T47D (cell line): ENCODE data around the gene DIP2C.

Source experiments
- DNase-seq, 2 experiments: peaks; one replicate each; pipeline versions ENCODE4 v3.0.0 to v3.0.0-alpha.2; 2011 to 2012; ENCODE audit warnings: low read depth in 1 of 2, low spot score in 1 of 2
- JUND ChIP-seq: IDR thresholded peaks from 2 replicates; pipeline ENCODE4 v1.6.1; 2012; ENCODE audit warnings: low read depth
- in situ Hi-C: cut with HindIII; loops from 2 replicates; pipeline ENCODE4 v1.10.0; 2016; ENCODE audit warnings: low sequenced_read_pairs, low pct_unique_long_range_greater_than_20kb

The DIP2C gene

DNA sequence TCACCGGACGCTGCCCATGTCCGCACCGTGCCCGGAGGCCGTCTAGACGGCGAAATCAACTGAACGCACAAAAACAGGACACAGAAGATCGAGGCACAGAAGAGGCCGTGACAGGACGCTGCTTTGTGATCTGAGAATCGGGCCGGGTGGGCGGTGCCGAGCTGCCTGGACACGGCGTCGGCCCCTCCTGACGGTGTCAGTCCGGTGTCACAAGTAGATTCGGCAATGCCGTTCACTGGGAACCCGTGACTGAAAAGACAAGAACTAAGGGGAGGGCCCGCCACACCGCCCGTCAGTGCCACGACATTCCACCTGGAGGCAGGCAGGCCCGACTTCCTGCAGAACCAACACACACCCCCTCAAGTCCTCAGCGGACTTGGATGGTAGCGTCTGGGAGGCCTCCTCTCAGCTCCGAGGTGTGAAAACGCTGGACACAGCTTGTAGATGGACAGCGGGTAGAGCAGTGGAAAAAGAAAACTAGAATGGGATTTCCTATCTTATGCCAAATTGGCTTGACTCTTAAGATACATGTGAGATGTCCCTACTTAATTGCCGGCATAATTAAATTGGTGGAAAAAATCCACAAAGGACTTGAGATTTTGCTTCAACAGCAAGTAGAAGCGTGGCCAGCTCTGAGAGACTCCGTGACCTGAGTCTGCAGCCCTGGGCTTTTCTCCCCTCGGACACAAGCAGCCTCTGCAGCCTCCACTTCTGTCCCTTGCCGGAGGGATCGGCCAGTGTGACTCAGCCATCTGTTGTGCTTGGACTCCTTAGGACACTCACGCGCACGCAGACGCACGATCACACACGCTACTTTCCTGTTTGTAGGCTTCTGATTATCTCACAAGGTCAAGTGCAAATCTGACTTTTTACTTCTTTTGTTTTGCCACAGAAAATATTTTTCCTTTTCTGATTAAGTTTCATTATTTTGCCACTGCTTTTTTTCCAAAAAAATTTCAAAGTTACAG is 269.0 kb downstream of the DIP2C start:
- TF ChIP-seq JUND, result no peak
- in situ Hi-C loops, result no loop called here
- DNase-seq, result no peak

DNA sequence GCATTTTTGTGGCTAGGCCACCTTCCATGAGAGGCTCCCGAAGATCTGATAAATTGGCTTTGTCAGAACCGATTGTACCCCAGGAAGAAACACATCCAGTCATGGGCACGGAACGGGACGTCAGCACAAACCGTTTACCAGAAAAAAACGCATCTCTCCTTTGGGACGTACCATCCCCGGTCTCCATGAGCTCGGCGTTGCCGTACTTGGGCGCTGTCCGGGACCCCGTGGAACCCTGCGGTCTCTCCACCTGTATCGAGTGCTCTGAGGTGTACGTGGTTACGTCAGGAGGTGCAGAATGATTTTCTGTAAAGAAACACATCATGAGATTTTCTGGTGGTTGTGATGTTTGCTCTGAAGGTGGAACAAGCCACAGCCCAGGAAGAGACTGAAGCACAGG is 270.6 kb downstream of the DIP2C start:
- DNase-seq, result no peak
- in situ Hi-C loops, result no loop called here
- no peak for TF ChIP-seq JUND

DNA sequence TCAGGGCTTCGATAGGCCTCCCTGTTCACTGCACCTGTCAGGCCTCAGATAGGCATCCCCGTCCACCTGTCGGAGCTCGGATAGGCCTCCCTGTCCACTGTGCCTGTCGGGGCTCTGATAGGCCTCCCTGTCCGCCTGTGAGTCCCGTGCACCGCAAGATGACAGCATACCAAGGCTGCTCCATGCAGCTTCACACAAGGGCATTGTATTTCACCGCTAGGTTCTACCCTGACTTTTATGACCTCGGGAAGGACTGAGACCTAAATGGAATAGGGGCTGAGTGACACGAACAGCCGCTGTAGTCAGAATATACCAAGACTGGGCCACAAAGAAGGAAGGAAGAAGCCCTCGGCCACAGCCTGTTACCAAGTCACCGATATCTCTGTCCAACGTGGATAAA is 271.2 kb downstream of the DIP2C start:
- no peak for DNase-seq
- no peak for TF ChIP-seq JUND
- in situ Hi-C loops, result no loop called here

DNA sequence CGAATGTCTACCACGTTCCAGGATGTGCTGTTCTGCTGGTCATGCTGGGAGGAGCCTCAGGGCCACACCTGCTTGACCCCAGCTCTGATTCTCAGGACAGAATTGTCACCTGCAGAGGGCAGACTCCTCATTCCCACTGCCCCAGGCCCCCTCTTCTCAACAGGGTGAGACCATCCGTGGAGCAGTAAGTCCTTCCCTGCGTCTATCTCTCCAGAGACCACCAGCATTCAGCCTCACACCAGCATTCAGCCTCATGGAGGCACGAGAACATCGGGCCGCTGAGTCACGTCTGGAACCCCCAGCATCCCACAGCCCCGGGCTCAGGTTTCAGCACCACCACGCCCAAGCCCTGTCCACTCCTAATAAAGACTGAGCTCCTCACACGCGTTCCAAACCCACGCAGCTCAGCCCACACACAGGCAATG is 273.4 kb downstream of the DIP2C start:
- peak in 1 of 2 experiments; percentile 21 for DNase-seq
- in situ Hi-C loops, result no loop called here
- no peak for TF ChIP-seq JUND

DNA sequence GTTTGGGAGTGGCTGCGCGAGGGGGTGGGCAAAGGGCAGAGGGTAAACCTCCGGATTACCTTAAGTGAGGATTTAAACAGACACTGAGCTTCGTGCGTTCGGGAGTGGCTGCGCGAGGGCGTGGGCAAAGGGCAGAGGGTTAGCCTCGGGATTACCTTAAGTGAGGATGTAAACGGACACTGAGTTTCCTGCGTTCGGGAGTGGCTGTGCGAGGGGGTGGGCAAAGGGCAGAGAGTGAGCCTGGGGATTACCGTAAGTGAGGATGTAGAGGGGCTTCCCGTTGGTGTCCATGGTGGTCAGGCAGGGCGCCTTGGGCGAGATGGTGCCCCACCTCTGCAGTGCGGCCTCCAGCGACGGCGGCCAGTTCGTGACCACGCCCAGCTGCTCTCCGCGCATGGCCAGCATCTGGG is 275.8 kb downstream of the DIP2C start:
- no peak for TF ChIP-seq JUND
- in situ Hi-C loops, result no loop called here
- no peak for DNase-seq

DNA sequence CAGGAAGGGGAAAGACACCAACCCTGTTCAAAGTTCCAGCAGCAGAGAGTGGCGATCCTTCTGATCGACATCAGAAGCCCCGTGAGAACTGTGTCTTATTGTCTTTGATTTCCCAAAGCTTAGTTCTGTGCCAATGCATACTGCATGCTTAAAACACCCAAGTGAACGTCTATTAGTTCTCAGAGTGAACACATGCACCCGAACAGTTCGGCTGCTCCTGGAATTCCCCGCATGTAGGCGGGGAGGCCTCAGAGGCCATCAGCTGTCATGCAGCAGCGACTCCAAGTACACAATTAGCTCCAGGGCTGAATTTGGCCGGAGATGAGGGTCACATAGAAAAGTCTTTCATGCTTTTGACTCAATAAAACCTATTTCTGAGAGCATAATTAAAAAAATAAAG is 277.4 kb downstream of the DIP2C start:
- no peak for DNase-seq
- in situ Hi-C loops, result no loop called here
- TF ChIP-seq JUND, result no peak

DNA sequence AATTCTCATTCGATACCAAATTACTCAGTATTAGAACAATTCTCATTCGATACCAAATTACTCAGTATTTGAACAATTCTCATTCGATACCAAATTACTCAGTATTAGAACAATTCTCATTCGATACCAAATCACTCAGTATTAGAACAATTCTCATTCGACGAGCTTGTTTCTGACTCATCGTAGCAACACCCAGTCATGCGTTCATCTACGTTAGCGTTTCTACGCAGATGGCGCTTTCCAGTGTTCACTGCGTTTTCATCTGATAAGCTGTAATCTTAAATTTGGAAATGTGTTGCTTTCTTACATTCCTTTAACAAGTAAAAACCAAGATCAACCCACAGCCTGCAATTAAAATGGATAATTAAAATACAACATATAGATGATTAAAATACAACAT is 277.9 kb downstream of the DIP2C start:
- no peak for DNase-seq
- no peak for TF ChIP-seq JUND
- in situ Hi-C loops, result no loop called here

DNA sequence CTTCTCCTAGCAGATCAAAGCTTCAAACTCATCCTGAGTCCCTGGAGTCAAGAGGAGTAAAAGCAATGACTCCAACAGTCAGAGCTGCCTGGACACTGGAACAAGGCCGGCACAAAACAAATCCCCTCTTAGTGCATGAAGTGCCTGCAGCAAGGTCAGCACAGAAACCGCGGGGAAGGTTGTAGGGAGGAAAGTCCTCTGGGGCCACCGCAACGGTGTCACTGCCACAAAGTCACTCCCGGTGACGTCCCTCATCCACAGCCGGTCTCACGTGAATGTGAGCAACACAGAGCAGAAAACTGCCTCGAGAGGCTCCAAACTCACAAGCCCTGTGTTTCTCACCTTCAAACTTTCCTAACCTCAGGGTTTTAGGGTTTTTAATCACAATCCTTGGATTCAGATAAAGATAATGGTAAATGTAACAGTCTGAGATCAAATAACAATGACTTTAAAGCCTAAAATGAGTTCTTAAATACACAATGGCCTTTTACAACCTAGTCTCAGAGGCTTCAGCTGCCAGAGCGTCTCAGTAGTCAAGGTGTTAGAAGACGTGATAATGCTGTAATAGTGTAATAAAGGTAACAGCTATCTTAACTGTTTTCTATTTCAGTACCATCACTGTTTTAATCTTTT is 279.9 kb downstream of the DIP2C start:
- no peak for TF ChIP-seq JUND
- DNase-seq, result no peak
- in situ Hi-C loops, result no loop called here

DNA sequence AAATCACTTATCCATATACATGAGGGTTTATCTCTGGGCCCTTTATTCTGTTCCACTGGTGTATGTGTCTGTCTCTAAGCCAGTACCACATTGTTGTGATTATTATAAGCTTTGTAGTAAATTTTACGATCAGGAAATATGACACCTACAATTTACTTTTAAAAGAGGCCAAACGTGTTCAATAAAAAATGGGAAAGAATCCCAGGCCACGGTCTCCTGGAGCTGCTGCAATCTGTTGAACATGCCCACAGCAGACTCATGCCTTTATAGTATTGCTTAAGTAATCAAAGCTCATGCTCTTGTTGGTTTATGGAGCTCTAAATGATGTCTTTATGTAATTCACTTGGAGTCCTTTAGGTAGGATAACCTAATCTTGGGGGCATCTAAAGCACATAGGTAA is 281.2 kb downstream of the DIP2C start:
- no peak for DNase-seq
- in situ Hi-C loops, result no loop called here
- TF ChIP-seq JUND, result no peak

DNA sequence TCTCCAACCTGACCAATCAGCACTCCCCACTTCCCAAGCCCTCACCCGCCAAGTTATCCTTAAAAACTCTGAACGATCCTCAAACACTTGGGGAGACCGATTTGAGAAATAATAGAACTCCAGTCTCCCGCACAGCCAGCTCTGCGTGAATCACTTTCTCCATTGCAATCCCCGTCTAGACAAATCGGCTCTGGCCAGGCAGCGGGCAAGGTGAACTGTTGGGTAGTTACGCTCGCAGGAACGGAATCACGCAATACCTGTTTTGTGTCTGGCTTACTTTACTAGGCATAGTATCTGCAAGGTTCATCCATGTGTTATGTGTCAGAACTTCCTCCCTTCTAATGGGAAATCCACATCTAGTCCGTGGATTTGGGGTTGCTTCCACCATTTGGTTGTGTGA is 282.5 kb downstream of the DIP2C start:
- in situ Hi-C loops, result no loop called here
- no peak for TF ChIP-seq JUND
- DNase-seq, result no peak

DNA sequence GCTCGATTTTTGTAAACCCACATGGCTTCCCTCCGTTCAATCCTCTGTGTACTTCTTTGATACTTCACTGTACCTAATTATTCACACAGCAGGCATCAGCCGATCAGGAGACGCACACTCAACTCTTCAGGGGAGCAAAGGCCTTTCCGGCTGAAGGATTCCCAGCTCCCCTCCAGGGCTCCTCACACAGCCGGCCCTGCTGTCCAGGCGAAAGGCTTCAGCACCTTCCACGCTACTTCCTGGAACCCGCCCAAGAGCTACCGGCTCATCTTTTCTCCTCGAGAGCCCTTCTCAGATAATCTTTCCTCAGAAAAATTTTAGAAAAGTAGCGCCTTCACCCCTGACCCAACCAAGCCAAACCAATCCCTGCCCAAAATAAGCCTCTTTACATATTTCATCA is 283.8 kb downstream of the DIP2C start:
- TF ChIP-seq JUND, result no peak
- in situ Hi-C loops, result no loop called here
- no peak for DNase-seq

DNA sequence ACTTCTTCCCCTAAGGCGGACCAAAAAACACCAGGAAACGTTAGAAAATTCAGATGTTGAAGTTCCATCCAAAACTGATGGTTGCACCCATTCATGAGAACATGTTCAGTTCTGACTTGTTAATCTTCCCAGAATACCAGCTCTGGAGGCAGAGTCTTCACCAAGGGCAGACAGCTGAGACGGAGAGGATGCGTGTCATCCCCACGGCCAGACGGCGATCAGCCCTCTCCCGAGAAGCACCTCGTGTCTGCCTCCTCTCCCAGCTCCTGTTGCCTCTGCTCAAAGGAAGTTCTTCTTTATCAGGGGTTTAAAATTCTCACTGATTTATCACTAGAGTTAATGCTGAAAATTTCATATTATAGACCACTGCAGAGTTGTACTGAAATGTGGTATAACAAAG is 284.5 kb downstream of the DIP2C start:
- in situ Hi-C loops, result no loop called here
- TF ChIP-seq JUND, result no peak
- no peak for DNase-seq

DNA sequence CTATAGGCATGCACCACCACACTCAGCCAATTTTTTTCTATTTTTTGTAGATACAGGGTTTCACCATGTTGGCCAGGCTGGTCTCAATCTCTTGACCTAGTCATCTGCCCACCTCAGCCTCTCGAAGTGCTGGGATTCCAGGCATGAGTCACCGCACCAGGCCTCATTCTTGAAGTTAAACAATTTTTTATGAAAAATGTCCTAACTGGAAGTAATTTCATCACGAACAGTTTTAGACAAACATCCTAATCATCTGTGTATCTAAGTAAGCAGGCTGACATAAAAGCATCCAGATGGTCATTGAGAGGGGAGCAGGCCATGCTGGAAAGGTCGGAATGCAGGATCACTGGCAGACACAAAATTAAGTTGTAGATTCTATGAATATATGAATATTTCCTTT is 285.1 kb downstream of the DIP2C start:
- no peak for TF ChIP-seq JUND
- in situ Hi-C loops, result no loop called here
- DNase-seq, result no peak
